Activated T-helper 2 cell treated with anti-CD3 and anti-CD28 coated beads, Interferon-gamma antibody, Interleukin-2, Interleukin-4, amounts not matched to agents 10 μg/mL and 5 μg/mL and 100 μg/mL, durations not matched to agents 14 hours and 24 hours and 36 hours (primary cell): Measurements from ENCODE around the gene PLEKHO2. TPM values are rescaled to one million over a fixed set of nuclear protein-coding genes. Genes with fewer than 3 reads are reported as not detected.

Experiments used
- DNase-seq: peaks from one replicate; pipeline ENCODE4 v3.0.0; 2021; ENCODE audit warnings: low spot score
- H3K27ac Mint-ChIP-seq: one replicate; pipeline ENCODE4 v1.8.0; 2021; ENCODE audit warnings: mixed read lengths
- H3K27me3 Mint-ChIP-seq: one replicate; pipeline ENCODE4 v1.8.0; 2021; ENCODE audit warnings: low read depth, mixed read lengths
- H3K36me3 Mint-ChIP-seq: one replicate; pipeline ENCODE4 v1.8.0; 2021; ENCODE audit warnings: low read depth, mixed read lengths
- H3K4me1 Mint-ChIP-seq: one replicate; pipeline ENCODE4 v1.8.0; 2021; ENCODE audit warnings: low read depth, mixed read lengths
- H3K4me3 Mint-ChIP-seq: one replicate; pipeline ENCODE4 v1.8.0; 2021; ENCODE audit warnings: low read depth, mild to moderate bottlenecking, moderate library complexity, mixed read lengths
- H3K9me3 Mint-ChIP-seq: one replicate; pipeline ENCODE4 v1.8.0; 2021; ENCODE audit warnings: mixed read lengths
- intact Hi-C: fragments of 100-400 bp; cut with micrococcal nuclease; formaldehyde crosslinking; loops from one replicate; pipeline ENCODE4 v1.15.1; 2023
- total RNA-seq: library from RNA; stranded (reverse); gene quantifications from 2 replicates; pipeline ENCODE4 v1.2.3, GENCODE V29; 2022

PLEKHO2 gene
- total RNA-seq, 1 donor from 2014 or later = 17.0 TPM

DNA sequence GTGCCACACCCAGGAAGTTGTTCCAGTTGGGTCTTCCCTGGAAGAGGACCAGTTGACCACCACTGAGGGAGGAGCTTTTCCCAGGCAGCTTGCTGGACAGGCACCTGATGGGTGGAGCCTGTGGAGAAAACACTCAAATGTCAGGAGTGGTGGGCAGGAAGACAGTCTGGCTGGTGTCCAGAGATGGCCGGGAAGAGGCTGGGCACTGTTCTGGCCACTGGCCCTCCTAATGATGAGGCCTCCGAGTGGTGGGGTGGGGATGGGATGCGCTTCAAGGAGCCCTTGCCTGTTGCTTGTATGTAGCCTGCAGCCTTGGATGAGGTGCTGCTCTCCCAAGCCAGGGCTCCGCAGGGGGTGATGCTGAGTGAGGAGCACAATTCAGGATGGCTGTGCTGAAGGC lies 12.3 kb downstream of the PLEKHO2 start:
- no peaks in the 10 kb centered on the region for H3K27me3 Mint-ChIP-seq
- peaks cover 53% of the 10 kb centered on the region for H3K36me3 Mint-ChIP-seq
- H3K4me1 Mint-ChIP-seq = peaks cover 20% of the 10 kb centered on the region
- no peaks in the 10 kb centered on the region for H3K9me3 Mint-ChIP-seq
- intact Hi-C loops = no loop called here
- no peak overlapping the region for H3K4me3 Mint-ChIP-seq
- DNase-seq = no peak
- H3K27ac Mint-ChIP-seq = no peak overlapping the region

DNA sequence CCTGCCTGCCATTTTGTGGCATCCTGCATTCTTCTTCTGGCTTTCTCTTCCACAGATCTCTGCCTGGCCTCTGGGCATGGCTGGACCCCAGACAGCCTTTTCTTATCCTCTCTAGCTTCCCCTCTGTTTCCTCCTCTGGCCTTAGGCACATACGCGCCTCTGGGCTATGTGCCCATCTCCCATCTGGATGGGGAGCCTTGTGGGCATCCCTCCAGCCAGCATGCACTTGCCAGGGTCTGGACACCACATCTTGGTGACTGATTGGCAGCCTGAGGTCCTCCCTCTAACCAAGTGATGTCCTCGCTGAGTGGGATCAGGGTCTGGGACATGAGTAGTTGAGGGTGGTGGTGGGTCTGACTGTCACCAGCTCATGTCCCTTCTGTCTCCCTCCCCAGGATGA lies 12.8 kb downstream of the PLEKHO2 start:
- no peak for DNase-seq
- peaks cover 55% of the 10 kb centered on the region for H3K36me3 Mint-ChIP-seq
- no peak overlapping the region for H3K27ac Mint-ChIP-seq
- no peaks in the 10 kb centered on the region for H3K9me3 Mint-ChIP-seq
- intact Hi-C loops = no loop called here
- no peaks in the 10 kb centered on the region for H3K27me3 Mint-ChIP-seq
- peaks cover 20% of the 10 kb centered on the region for H3K4me1 Mint-ChIP-seq
- H3K4me3 Mint-ChIP-seq = no peak overlapping the region

DNA sequence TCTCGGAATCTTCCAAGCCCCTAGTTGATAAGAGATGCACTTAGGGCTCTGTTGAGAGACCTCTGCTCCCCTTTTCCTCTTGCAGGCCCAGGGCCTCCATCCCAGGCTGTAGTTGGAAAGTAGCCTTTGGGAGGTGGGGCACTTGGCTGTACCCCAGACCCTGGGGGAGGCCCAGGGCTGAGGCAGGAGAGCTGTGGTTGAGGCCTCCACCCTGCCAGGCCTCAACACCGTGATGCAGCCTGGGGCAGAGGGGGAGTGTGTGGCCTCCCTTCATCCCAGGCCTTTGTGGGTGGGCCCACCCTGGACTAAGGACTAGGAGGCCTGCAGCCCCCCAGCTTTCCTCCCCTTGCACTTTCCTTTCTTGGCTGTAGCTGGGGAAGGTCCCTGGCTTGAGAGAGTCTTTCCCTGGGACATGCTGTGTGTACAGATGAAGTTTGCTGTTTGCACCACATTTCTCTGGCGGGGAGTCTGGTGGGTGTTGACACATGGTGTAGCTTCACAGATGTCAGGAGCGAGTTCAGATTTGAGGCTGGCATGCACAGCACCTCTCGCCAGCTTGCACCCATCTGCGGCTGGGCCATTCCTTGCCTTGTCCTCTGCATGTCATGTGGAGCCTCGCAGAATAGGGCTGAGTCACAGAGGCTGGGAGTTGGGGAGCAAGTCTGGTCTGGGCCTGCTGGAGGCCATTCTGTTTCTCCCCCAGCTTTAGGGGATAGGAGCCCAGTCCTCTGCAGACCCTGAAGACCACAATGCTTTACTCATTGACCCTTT lies 13.7 kb downstream of the PLEKHO2 start:
- Mint-ChIP-seq H3K4me3 (no peak overlapping the region), H3K36me3 (peaks cover 58% of the 10 kb centered on the region), H3K9me3 (no peaks in the 10 kb centered on the region), H3K4me1 (peaks cover 20% of the 10 kb centered on the region), H3K27ac (no peak overlapping the region), H3K27me3 (no peaks in the 10 kb centered on the region)
- intact Hi-C loops = no loop called here
- no peak for DNase-seq

DNA sequence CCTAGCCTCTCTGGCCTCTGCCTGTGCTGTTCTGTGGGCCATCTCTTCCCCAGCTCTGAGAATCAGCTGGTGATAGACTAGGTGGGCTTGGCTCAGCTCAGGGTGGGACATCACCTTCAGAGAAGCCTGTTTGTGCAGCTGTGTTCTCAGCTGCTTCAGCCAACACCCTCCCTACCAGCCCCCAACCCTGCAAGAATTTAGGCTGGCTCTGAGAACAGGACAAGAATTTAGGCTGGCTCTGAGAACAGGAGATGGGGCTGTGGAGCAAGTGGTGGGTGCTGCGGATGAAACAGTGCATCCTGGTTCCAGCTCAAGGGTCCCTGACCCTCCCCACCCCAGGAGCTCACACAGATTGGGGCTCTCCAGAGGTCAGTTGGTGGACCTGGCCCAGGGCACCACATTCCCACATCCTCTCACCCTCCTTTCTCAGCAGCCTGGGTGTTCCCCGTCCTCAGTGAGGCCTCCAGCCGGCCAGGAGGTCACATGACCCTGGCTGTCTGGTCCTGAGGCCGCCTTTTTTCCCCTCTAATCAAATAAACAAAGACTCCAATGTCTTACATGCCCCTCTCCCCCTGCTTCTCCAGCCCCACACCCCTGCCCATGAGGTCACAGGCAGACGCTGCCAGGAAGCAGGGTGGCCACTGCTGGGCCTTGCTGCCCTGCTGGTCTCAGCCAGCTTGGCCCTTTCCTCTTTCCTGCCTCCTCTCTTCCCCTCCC lies 14.9 kb downstream of the PLEKHO2 start:
- DNase-seq = no peak
- H3K27ac Mint-ChIP-seq = peak overlapping the region; percentile 39
- peaks cover 48% of the 10 kb centered on the region for H3K36me3 Mint-ChIP-seq
- H3K9me3 Mint-ChIP-seq = no peaks in the 10 kb centered on the region
- no peaks in the 10 kb centered on the region for H3K27me3 Mint-ChIP-seq
- H3K4me1 Mint-ChIP-seq = peaks cover 20% of the 10 kb centered on the region
- intact Hi-C loops = no loop called here
- H3K4me3 Mint-ChIP-seq = no peak overlapping the region

DNA sequence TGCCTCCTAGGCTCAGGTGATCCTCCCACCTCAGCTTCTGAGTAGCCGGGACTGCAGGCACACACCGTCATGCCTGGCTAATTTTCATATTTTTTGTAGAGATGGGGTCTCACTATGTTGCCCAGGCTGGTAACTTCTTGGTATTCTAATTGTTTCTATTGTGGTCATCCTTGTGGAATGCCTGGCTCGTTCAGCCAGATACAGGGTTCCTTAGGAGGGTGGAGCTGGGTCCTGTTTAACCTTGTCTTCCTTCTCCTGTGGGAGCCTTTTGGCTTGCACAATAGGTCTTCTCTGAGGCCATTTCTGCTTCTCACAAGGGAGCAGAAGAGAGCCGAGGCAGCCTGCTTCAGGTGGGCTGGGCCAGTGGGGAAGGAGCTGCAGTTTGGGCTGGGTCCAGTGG lies 15.7 kb downstream of the PLEKHO2 start:
- Mint-ChIP-seq H3K4me1 (peaks cover 16% of the 10 kb centered on the region), H3K27ac (no peak overlapping the region), H3K36me3 (peaks cover 44% of the 10 kb centered on the region), H3K9me3 (no peaks in the 10 kb centered on the region), H3K27me3 (no peaks in the 10 kb centered on the region), H3K4me3 (no peak overlapping the region)
- intact Hi-C loops = no loop called here
- no peak for DNase-seq

DNA sequence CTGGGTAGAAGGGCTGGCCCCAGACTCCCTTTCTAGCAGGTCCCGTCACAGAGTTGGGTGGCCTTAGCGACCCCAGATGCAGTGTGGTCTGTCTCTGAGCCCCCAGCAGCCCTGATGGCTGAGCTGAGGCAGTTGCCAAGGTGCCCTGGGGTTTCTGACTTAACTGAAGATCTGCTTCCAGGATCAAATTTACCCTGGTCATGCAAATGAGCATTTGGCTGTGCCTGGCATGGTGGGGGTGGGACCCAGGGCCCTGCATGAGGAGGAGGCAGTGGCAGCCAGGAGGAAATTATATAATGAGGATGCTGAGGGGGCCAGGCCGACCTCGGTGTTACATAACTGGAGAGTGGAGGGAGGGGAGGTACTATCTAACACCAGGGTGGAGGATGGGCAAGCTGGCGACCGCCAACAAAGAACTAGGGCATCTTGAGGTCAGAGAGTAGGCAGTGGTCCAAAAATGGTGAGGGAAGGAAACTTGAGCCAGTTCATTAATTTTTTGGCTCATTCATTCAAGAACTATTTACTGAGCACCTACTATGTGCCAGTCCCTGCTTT lies 16.4 kb downstream of the PLEKHO2 start:
- Mint-ChIP-seq H3K27me3 (no peaks in the 10 kb centered on the region), H3K4me1 (peaks cover 16% of the 10 kb centered on the region), H3K36me3 (peaks cover 46% of the 10 kb centered on the region), H3K9me3 (no peaks in the 10 kb centered on the region), H3K27ac (no peak overlapping the region), H3K4me3 (no peak overlapping the region)
- no peak for DNase-seq
- intact Hi-C loops = no loop called here

DNA sequence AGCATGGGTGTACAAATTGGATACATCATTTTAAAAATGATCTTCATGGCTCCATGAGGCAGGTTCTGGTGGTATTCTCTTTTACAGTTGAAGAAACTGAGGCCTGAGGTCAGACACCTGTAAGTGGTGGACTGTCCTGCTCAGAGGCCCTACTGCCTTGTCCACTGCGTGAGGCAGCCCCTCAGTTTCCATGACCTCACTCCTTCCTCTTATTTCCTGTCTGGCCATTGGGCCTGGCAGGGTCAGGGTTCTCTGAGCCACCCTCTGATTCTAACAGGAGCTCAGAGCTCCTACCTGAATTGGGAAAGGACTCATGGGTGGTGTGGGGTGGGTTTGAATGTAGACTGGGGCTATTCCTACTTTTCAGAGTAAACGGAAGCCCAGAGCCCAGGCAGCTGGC lies 17.5 kb downstream of the PLEKHO2 start:
- Mint-ChIP-seq H3K9me3 (no peaks in the 10 kb centered on the region), H3K27me3 (no peaks in the 10 kb centered on the region), H3K4me3 (no peak overlapping the region), H3K36me3 (peaks cover 47% of the 10 kb centered on the region), H3K27ac (no peak overlapping the region), H3K4me1 (peaks cover 18% of the 10 kb centered on the region)
- no peak for DNase-seq
- intact Hi-C loops = no loop called here

DNA sequence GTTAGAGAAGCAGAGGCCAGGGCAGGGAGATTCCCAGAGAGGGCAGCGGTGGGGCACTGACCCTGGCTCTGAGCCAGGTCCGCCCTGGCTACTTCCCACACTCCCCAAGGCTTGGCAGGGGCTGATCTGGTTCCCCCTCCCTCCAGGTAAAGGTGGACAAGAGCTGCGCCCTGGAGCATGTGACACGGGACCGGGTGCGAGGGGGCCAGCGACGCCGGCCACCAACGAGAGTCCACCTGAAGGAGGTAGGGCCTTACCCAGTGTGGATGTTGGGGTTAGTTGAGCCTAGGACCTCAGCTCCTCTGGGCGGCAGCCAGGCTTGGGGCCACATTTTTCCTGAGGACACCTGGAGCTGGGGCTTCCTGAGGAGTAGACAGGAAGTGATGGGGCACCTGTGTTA lies 19.6 kb downstream of the PLEKHO2 start:
- Mint-ChIP-seq H3K27ac (no peak overlapping the region), H3K4me1 (peaks cover 17% of the 10 kb centered on the region), H3K4me3 (no peak overlapping the region), H3K9me3 (no peaks in the 10 kb centered on the region), H3K36me3 (peaks cover 43% of the 10 kb centered on the region), H3K27me3 (no peaks in the 10 kb centered on the region)
- intact Hi-C loops = no loop called here
- no peak for DNase-seq

DNA sequence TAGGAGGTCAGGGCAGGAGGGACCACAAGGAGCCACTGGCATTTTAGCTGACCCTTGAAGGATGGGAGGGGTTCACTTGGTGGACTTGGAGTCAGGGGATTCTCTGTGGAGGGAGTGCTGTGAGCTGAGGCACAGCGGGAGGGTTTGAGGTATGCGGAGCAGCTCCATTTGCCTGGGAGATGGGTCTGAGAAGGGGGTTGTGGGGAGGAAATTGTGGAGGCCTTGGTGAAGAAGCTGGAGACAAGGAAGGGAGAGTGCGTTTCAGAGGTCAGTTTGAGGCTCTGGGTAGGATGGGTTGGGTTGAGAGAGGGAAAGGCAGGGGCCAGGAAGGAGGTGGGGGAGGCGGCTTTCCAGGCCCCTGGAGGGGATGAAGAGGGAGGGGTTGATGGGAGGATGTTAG lies 20.2 kb downstream of the PLEKHO2 start:
- Mint-ChIP-seq H3K27me3 (no peaks in the 10 kb centered on the region), H3K36me3 (peaks cover 45% of the 10 kb centered on the region)

DNA sequence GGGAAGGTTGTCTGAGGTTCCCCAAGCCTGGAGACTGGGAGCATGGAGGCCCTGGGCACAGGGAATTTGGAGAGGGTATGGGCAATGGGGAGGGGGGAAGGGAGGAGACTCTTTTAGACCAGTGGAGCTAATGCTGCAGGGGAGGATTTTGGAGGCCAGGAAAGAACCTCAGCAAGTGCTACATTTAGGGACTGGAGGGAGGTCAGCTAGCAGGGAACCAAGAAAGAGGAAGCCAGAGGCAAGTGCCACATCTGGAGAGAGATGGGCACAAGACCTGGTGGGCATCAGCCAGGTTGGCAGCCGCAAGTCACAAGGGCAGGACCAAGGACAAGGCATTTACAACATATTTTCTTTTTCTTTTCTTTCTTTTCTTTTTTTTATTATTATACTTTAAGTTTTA lies 20.7 kb downstream of the PLEKHO2 start:
- no peaks in the 10 kb centered on the region for H3K9me3 Mint-ChIP-seq
- no peak overlapping the region for H3K4me3 Mint-ChIP-seq
- peaks cover 15% of the 10 kb centered on the region for H3K4me1 Mint-ChIP-seq
- H3K27me3 Mint-ChIP-seq = no peaks in the 10 kb centered on the region
- DNase-seq = no peak
- H3K27ac Mint-ChIP-seq = no peak overlapping the region
- intact Hi-C loops = no loop called here
- H3K36me3 Mint-ChIP-seq = peaks cover 45% of the 10 kb centered on the region

More for the DNA sequence above, 20.2 kb downstream of the PLEKHO2 start:
- no peaks in the 10 kb centered on the region for H3K9me3 Mint-ChIP-seq
- DNase-seq = no peak
- no peak overlapping the region for H3K4me3 Mint-ChIP-seq
- no peak overlapping the region for H3K27ac Mint-ChIP-seq
- peaks cover 16% of the 10 kb centered on the region for H3K4me1 Mint-ChIP-seq
- intact Hi-C loops = no loop called here

DNA sequence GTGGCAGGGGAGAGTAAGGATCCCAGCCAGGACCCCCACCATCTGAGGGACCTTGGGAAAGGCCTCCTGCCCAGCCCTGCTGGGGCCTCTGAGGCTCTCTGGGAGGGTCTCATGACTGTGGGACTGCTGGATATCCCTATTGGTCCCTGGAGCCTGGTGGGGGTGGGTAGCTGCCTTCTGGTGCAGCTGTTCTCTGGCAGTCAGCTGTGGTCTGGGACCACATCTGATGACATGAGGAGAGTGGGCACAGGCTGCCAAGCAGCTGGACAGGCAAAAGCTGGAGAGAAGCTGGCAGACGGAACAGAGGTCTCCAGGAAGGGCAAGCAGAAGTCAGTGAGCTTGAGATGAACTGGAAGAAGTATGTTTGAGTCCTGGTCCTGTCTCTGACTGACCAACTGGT lies 22.4 kb downstream of the PLEKHO2 start:
- peaks cover 39% of the 10 kb centered on the region for H3K36me3 Mint-ChIP-seq
- no peak for DNase-seq
- no peaks in the 10 kb centered on the region for H3K9me3 Mint-ChIP-seq
- H3K27ac Mint-ChIP-seq = no peak overlapping the region
- H3K4me1 Mint-ChIP-seq = peaks cover 5% of the 10 kb centered on the region
- intact Hi-C loops = no loop called here
- H3K27me3 Mint-ChIP-seq = no peaks in the 10 kb centered on the region
- H3K4me3 Mint-ChIP-seq = no peak overlapping the region

DNA sequence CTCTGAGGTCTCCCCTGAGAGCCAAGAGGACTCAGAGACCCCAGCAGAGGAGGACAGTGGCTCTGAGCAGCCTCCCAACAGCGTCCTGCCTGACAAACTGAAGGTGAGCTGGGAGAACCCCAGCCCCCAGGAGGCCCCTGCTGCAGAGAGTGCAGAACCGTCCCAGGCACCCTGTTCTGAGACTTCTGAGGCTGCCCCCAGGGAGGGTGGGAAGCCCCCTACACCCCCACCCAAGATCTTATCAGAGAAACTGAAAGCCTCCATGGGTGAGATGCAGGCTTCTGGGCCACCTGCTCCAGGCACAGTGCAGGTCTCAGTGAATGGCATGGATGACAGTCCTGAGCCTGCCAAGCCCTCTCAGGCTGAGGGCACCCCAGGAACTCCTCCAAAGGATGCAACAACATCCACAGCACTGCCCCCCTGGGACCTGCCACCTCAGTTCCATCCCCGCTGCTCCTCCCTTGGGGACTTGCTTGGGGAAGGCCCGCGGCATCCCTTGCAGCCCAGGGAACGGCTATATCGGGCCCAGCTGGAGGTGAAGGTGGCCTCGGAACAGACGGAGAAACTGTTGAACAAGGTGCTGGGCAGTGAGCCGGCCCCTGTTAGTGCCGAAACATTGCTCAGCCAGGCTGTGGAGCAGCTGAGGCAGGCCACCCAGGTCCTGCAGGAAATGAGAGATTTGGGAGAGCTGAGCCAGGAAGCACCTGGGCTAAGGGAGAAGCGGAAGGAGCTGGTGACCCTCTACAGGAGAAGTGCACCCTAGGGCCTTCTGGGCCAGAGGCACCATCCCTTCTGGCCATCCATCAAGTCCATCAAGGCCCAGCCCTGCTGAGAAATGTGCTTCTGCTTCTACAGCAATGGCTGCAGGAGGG lies 23.6 kb downstream of the PLEKHO2 start:
- Mint-ChIP-seq H3K9me3 (no peaks in the 10 kb centered on the region), H3K4me3 (no peak overlapping the region), H3K27me3 (no peaks in the 10 kb centered on the region), H3K36me3 (peaks cover 39% of the 10 kb centered on the region), H3K27ac (no peak overlapping the region), H3K4me1 (peaks cover 5% of the 10 kb centered on the region)
- no peak for DNase-seq
- intact Hi-C loops = no loop called here
